Inflammatory macrophage treated with lipopolysaccharide for 4 hours (primary cell): ENCODE results near the gene TEDC1.

ENCODE experiments used
- DNase-seq: peaks from one replicate; pipeline ENCODE4 v3.0.0-alpha.2; 2020

The TEDC1 gene

DNA sequence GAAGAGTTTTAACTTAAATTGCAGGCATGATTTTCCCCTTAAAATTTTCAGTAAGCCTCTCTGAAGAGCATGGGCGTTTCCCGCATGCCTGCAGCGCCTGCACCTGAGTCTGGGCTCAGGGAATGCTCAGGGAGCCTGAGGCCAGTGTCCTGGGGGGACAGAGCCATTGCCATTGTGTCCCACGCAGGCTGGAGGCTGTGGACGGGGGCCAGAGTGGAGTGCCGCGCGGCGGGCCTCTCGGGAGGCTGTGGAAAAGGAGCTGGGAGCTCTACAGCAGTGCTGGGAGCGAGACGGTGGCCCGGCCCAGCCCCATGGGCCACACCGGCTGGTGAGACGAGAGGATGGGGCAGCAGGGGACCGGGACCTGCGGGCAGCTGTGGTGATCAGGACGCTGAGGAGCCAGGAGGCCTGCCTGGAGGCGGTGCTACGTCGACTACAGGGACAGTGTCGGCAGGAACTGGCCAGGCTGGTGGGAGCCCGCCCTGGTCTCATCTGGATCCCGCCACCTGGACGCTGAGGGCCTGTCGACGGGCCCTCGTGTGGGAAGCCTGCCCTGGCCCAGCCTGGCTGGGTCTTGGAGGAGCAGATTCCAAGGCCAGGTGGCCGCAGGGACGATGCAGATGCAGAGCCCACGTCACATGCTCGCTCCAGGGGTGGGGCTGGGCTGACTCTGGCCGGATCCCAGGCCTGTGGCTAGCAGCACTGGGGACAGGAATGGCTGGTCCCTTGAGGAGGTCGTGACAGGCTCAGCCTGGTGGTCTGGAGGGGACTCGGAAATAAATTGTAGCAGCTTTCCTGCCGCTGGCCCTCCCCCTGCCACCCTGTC lies 7.6 kb downstream of the TEDC1 start:
- DNase-seq = no peak

- no peak for DNase-seq
These were observed 8.4 kb downstream of the TEDC1 start for GRCh38 chr14:105499256-105500035.

DNA sequence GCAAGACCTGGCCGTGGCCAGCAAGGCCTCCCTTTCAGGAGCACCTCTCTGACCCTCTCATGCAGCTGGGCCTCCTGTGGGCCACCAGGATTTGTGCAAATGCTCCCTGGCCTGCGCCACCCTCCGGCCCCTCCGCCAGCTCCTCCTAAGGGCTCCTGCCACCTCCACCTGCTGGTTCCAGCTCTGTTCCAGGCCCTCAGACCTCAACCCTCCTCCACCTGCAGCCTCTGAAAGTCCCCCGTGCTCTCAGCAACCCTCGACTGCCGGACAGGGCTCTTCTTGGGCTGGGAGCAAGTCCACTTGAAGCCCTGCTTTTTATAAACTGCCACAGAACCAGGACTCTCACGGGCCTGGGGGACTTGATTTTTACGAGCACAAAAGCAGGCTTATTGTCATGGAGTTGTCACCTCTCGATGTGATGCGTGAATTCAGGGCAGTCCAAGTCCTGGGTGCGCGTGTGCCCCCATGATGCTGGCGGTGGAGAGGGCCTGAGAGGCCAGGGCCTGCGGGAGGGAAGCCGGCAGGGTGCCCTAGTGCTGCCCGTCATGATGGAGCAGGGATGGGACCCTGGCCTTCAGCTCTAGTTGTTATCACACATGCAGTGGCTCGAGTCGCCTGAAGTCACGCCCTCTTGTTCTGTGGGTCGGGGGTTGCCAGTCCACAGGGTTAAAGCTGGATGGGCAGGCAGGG lies 9.1 kb downstream of the TEDC1 start:
- no peak for DNase-seq

GRCh38 chr14:105500726-105501101 lies 9.7 kb downstream of the TEDC1 start:
- no peak for DNase-seq

DNA sequence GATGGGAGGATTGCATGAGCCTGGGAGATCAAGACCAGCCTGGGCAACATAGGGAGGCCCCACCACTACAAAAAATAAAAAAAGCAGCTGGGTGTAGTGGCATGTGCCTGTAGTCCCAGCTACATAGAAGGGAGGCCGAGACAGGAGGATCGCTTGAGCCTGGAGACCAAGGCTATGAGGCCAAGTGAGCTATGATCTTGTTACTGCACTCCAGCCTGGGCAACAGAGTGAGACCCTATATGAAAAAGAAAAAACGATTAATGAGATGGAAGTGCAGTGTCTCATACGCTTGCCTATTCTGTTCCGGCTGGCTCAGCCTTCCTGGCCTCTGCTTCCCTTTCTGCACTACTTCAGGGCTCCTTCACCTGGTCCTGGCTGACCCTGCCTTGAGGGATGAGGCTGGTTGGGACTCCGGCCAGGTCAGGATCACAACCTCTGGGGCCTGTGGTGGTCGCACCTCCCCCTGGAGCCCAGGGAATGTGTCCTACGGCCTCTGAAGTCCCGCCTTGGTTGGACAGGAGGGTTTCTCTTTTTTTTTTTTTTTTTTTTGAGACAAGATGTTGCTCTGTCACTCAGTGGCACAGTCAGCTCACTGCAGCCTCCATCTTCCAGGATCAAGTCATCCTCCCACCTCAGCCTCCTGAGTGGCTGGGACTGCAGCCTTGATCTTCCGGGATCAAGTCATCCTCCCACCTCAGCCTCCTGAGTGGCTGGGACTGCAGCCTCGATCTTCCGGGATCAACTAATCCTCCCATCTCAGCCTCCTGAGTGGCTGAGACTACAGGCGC lies 10.7 kb downstream of the TEDC1 start:
- no peak for DNase-seq

GRCh38 chr14:105502446-105503295 lies 11.6 kb downstream of the TEDC1 start:
- no peak for DNase-seq

DNA sequence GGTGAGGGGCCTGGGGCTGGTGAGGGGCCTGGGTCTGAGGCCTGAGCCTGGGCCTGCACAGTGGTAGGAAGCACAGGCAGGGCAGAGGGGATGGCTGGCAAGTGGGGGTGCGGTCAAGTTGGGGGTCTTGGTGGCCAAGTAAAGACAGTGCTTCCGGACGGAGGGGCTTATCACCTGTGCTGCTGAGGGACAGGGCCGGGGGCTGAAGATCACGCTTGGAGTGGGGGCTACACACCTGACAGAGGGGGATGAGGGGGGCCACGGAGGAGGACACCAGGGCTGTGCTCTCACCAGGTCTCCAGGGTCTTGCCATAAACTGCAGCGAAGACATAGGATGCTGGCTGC lies 12.2 kb downstream of the TEDC1 start:
- DNase-seq = no peak

GRCh38 chr14:105503935-105504692 lies 13.1 kb downstream of the TEDC1 start:
- no peak for DNase-seq

DNA sequence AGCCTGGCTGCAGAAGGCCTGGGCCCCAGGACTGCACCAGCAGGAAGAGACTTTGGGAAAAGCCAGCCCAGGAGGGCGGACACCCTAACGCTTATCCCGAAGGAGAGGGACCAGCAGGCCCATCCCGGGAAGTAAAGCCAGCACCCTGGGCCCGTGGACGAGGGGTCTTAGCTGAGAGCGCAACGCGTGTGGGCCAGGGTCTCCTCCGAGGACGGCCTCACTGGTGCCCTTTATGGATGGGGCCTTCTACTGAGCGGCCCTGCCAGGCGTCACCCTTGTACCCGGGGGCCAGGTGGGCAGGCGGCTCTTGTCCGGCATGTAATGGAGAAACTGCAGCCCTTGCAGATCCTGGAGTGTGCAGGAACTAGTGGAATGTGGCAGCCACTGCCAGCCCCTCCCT lies 14.1 kb downstream of the TEDC1 start:
- no peak for DNase-seq

GRCh38 chr14:105507247-105507646 lies 16.2 kb downstream of the TEDC1 start:
- no peak for DNase-seq

DNA sequence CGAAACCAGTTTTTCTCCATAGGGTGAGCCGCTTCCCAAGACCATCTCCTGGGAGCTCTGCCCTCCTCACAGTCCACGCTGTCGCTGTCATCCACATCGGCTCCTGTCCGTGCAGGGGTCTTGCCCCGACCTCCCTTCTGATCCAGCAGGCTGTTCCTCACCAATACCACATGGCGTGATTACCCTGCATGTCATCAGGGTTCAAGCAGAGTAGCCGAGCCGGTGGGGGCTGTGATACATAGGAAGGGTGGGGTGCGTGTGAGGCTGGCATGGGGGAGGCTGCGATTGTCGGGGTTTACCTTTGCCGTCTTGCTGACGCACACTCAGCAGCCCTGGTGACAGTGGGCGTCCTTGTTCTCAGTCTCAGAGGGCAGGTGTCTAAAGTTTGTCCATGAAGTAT lies 17.0 kb downstream of the TEDC1 start:
- no peak for DNase-seq

DNA sequence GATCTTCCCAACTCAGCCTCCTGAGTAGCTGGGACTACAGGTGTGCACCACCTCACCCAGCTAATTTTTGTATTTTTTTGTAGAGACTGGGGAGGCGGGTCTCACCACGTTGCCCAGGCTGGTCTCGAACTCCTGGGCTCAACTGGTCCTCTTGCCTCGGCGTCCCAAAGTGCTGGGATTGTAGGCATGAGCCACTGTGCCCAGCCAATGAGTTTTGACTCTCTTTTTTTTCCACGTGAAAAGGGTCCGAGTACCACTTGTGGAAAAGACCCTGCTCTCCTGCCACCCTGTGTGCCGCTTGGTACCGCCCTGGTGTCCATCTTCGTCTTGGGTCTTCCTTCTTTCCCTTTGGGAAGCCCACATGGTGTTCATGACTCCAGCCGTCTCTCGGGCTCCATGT lies 17.6 kb downstream of the TEDC1 start:
- DNase-seq = no peak

- DNase-seq = no peak
These were observed 26.1 kb downstream of the TEDC1 start for GRCh38 chr14:105517096-105517495.

- DNase-seq = no peak
These were observed 29.1 kb downstream of the TEDC1 start for GRCh38 chr14:105519946-105520698.

DNA sequence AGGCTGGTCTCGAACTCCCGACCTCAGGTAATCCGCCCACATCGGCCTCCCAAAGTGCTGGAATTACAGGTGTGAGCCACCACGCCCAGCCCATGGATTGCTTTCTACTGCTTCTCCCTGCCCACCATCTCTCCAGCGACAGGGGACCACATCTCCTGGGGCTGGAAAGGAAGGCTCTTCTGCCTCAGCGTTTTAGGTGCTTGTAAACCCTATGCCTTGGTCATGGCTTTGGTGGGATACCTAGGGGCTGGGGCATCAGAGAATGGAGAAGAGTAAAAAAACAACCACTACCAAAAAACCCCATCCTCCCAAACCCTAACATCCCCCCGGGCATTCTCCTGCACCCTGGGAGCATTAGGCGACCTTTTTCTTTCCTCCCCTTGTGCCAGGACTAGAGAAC lies 34.3 kb downstream of the TEDC1 start:
- no peak for DNase-seq

GRCh38 chr14:105525861-105526775 lies 35.1 kb downstream of the TEDC1 start, which contains the start of gene TMEM121:
TMEM121 (plus strand) TSS chr14:105526583; CDS start chr14:105528835, 2,252 bp downstream.
- no peak for DNase-seq

DNA sequence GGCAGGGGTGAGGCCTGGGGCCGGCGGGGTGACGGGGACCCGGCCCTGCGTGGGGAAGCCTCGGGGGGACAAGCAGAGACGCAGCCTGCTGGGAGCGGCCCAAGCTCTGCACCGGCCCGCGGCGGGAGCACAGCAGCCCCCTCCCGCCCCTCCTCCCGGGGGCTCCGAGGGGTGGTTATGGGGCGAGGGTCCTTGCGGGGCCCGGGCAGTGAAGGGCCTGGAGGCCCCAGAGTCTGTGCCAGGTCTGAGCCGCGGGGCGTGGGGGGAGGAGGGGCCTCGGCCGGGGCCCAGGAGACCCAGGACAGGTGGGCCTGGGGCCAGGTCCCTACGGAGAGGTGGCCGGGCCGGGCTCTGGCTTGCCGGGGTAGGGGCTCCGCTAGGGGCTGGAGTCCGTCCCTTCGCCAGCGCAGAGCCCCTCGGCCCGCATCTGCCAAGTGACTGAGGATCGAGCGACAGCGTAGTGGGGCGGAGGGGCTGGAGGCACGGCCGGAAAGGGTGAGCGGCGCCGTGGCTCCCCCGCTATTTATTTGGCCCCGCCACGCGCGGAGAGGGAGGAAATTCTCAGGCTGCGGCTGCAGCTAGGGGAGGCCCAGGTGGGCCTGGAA lies 35.8 kb downstream of the TEDC1 start:
- no peak for DNase-seq

DNA sequence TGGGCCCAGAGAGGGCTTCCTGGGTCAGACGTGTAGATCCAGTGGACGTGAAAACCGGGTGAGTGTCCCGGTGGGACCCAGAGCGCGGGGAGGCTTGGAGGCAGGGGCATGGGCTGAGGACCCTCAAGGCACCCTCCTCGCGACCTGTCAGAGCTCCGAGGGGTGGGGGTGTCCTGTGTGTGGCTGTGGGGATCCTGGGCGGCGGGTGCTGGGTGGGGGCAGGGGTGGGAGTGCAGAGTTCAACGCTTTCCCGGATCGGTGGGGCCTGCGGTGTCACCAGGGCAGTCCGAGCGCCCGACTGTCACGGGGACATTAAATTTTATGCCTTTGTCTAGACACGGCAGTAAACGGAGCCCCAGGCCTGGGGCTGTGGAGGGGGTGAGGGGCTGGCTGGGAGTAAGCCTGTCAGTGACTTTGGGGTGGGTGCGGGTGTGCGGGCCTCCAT lies 36.4 kb downstream of the TEDC1 start:
- DNase-seq = no peak
